ENCODE results near the gene USH1C. TPM values are rescaled to one million over a fixed set of nuclear protein-coding genes. Genes with fewer than 3 reads are reported as not detected.

Gene USH1C
- total RNA-seq, 4 donors from 2014 or later: not detected

DNA sequence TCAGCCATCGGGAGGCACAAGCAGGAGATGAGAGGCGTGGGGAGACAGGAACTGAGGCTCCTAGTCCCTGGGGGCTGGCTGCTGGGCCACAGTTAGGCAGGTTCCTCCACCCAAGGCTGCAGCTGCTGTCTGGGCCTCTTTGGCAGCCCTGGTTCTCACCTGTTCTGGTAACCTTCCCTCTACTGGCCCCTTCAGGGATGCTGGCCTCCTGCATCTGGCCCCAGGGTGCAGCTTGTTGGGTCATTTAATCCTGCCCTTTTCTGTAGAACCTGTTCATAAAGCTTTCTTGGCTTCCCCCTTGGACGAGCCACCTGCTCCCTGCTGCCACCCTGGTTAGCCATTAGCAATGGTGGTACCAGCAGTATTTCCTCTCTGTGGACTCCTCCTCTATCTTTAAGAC is 5.5 kb downstream of the USH1C start:
- no peak overlapping the region for H3K4me3 ChIP-seq
- DNase-seq (ENCODE audit: low spot score in 2 of 2): no peak
- TF ChIP-seq POLR2A (IDR thresholded peaks at IDR 0.05) (no peak), EP300 (IDR thresholded peaks at IDR 0.05) (no peak)
- TF ChIP-seq, protein P1, sequence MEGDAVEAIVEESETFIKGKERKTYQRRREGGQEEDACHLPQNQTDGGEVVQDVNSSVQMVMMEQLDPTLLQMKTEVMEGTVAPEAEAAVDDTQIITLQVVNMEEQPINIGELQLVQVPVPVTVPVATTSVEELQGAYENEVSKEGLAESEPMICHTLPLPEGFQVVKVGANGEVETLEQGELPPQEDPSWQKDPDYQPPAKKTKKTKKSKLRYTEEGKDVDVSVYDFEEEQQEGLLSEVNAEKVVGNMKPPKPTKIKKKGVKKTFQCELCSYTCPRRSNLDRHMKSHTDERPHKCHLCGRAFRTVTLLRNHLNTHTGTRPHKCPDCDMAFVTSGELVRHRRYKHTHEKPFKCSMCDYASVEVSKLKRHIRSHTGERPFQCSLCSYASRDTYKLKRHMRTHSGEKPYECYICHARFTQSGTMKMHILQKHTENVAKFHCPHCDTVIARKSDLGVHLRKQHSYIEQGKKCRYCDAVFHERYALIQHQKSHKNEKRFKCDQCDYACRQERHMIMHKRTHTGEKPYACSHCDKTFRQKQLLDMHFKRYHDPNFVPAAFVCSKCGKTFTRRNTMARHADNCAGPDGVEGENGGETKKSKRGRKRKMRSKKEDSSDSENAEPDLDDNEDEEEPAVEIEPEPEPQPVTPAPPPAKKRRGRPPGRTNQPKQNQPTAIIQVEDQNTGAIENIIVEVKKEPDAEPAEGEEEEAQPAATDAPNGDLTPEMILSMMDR (IDR thresholded peaks at IDR 0.05): no peak
- 63 to 69% methylated on average over 3 of the region's 3 CpGs for WGBS, 2 donors
- peaks cover 0 to under 1% (median 0%) of the 10 kb centered on the region in 4 donors for H3K4me1 ChIP-seq
- no peaks in the 10 kb centered on the region for H3K36me3 ChIP-seq
- H3K9me3 ChIP-seq: no peaks in the 10 kb centered on the region
- peaks cover 0 to 5% of the 10 kb centered on the region in 2 donors for H3K27me3 ChIP-seq
- H3K27ac ChIP-seq: no peak overlapping the region

DNA sequence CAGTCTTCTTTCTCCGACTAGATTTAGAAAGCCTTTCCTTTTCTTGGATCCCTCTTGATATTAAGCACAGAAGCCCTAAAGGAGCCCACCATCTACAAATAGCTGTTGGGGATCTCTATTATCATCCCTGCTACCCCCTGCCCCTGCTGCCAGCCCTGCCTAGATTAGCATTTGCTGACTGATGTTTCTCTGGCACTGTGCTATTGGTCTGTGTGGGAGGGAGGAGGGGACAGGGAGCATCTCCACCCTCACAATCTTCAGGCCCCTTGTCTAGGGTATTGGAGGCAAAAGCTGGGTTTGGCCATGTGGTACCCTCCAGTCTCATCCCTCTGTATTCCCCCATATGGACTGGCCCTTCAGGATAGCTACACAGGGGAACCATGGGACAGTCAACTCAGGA is 6.2 kb downstream of the USH1C start:
- peaks cover 0 to 5% of the 10 kb centered on the region in 2 donors for H3K27me3 ChIP-seq
- no peak for DNase-seq (ENCODE audit: low spot score in 2 of 2)
- no peaks in the 10 kb centered on the region for H3K9me3 ChIP-seq
- H3K4me1 ChIP-seq: no peaks in the 10 kb centered on the region
- no peaks in the 10 kb centered on the region for H3K36me3 ChIP-seq
- 89 to 96% methylated on average over 1 of the region's 1 CpG for WGBS, 2 donors
- H3K27ac ChIP-seq: no peak overlapping the region
- no peak overlapping the region for H3K4me3 ChIP-seq
- TF ChIP-seq POLR2A (IDR thresholded peaks at IDR 0.05) (no peak), EP300 (IDR thresholded peaks at IDR 0.05) (no peak)
- TF ChIP-seq, protein P1 (IDR thresholded peaks at IDR 0.05): no peak

- WGBS, 2 donors: 87 to 91% methylated on average over 8 of the region's 8 CpGs
- Histone ChIP-seq H3K9me3 (no peaks in the 10 kb centered on the region), H3K4me1 (no peaks in the 10 kb centered on the region), H3K36me3 (no peaks in the 10 kb centered on the region), H3K27ac (no peak overlapping the region), H3K4me3 (no peak overlapping the region), H3K27me3 (peaks cover 0 to 5% of the 10 kb centered on the region in 2 donors)
- DNase-seq (ENCODE audit: low spot score in 2 of 2): no peak
- TF ChIP-seq, protein P1 (IDR thresholded peaks at IDR 0.05): no peak
- TF ChIP-seq EP300 (IDR thresholded peaks at IDR 0.05): no peak
- TF ChIP-seq POLR2A (IDR thresholded peaks at IDR 0.05): no peak
Measured at GRCh38 chr11:17537261-17537660, 7.0 kb downstream of the USH1C start.

- H3K27me3 ChIP-seq: peaks cover 0 to 5% of the 10 kb centered on the region in 2 donors
- DNase-seq (ENCODE audit: low spot score in 2 of 2): no peak
- H3K9me3 ChIP-seq: no peaks in the 10 kb centered on the region
- H3K36me3 ChIP-seq: no peaks in the 10 kb centered on the region
- no peak overlapping the region for H3K4me3 ChIP-seq
- 84 to 86% methylated on average over 3 of the region's 3 CpGs for whole genome bisulfite sequencing, 2 donors
- H3K27ac ChIP-seq: no peak overlapping the region
- H3K4me1 ChIP-seq: no peaks in the 10 kb centered on the region
- no peak for TF ChIP-seq EP300 (IDR thresholded peaks at IDR 0.05)
- TF ChIP-seq, protein P1 (IDR thresholded peaks at IDR 0.05): no peak
Measured at GRCh38 chr11:17535488-17535887, 8.7 kb downstream of the USH1C start.

GRCh38 chr11:17533778-17534415 is 10.3 kb downstream of the USH1C start:
- Histone ChIP-seq H3K27ac (no peak overlapping the region), H3K4me1 (peaks cover 0 to 11% (median 0%) of the 10 kb centered on the region in 4 donors), H3K4me3 (no peak overlapping the region), H3K9me3 (no peaks in the 10 kb centered on the region), H3K36me3 (no peaks in the 10 kb centered on the region), H3K27me3 (peaks cover 0 to 5% of the 10 kb centered on the region in 2 donors)
- 82 to 83% methylated on average over 10 to 11 of the region's 11 CpGs for WGBS, 2 donors
- TF ChIP-seq, protein P1 (IDR thresholded peaks at IDR 0.05): no peak
- no peak for TF ChIP-seq POLR2A (IDR thresholded peaks at IDR 0.05)
- TF ChIP-seq EP300 (IDR thresholded peaks at IDR 0.05): no peak
- no peak for DNase-seq (ENCODE audit: low spot score in 2 of 2)

All from tibial nerve (tissue), 4 donors.